Amniotic stem cell (primary cell): Measurements from ENCODE around the gene PLEKHF1.

Source experiments
- DNase-seq: peaks from one replicate; lab custom pipeline; 2025; lab: John Stamatoyannopoulos, UW

PLEKHF1 gene

DNA sequence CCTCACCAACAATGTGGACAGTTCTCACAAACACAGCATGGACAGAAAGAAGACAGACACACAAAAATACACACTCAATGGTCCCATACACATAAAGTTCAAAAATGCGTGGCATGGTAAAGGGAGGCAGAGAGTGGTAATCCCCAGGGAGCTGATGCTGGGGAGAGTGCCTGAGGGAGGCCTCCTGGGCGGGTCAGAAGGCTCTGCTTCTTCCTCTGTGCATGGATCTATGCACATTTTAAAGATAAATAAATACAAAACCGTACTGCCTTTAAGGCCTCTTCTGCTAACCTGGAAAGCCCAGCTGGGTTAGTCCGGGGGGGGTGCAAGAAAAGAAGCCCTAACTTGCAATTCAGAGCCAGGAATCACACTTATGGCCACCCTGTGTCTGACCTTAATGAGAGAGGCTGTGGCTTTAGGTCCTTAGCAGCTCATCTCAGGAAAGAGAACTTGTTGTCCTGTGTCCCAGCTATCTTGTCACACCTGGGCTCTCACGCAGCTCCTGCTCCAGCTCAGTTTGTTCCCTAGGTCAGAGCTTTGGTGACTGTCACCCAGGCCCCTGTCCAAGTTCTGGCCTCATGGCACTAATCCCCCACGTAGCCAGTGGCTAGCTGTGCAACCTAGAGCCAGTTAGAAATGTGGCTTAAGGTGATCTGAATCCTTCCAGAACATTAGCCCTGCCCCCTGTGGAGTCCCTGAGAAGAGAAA is 30.7 kb upstream of the PLEKHF1 start:
- DNase-seq = no peak

DNA sequence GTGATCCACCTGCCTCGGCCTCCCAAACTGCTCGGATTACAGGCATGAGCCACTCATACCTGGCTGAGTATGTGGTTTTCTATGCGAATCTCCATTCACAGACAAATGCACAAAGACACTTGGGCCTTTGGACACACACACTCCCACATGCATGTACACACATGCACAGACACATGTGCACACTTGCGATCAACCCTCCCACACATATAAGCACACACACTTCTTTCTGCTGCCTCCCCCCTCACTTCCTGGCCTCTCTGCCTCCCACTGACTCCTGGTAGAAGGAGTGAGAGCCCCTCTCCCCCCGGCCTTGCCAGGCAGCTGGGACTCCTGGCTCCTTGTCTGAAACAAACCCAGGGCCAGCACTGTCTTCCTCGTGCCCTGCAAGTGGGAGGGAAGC is 29.3 kb upstream of the PLEKHF1 start:
- no peak for DNase-seq

DNA sequence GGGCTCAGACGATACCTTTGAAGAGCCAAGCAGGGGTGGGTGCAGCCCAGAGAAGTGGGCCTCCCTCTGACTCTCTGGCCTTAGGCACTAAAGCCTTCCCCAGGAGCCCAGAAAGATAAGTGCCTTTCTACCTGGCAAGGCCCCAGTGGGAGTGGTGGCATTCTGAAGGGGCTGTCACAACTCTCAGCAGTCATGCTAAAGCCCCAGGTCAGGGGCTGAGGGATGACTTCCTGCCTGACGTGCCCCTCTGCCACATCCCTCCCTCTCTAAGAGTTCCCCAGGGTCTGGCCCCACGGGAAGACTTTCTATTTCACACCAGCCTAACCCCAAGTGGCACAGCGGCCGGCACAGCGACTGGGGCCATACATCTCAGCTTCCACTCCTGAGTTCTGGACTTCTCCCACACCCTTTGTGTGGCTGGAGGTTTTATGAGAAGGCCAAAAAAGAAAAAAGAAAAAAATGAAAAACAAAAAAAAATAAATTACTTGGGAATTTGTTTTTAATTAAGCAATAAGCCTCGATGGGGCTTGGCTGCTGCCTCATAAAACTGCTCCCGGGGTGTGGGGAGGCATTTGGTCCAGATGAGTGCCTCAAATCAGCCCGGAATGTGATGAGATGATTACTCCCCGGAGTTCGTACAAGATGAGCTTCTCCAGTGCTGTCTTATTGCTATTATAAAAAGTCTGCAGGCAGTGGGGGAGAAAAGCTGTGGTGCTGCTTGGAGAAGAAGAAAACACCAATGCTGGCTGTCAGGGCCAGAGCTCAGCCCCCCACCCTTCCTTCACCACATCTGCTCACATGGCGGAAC is 28.5 kb upstream of the PLEKHF1 start:
- DNase-seq = no peak

DNA sequence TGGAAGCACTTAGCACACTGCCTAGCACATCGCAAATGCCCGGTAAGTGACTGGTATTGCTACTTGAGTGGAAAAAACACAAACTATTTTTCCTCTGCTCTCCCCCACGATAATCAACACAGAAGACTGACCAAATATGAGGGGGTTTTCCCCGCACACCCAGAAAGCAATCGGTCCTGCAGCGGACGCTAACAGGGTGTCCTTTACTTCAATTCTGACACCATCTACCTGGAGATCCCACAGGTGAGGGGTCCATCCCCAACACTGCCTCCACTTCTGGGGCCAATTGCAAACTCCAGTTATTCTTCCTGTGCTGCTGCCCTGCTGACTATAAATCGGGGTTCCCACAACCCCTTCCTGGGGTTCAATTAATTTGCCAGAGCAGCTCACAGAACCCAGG is 26.2 kb upstream of the PLEKHF1 start:
- no peak for DNase-seq

DNA sequence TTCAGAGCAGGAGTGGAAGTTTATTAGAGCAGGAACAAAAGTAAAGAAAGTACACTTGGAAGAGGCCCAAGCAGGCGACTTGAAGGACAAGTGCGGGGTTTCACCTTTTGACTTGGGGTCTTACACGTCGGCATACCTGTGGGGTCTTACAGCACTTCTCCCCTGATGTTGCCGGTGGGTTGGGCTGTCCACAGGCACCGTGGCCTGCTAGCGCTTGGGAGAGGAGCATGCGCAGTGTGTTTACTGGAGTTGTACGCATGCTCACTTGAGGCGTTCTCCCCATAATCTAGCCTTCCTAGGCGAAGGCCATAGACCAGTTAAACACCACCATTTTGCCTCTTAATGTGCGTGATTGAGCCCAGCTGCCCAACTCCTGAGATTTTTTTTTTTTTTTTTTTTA is 25.0 kb upstream of the PLEKHF1 start:
- DNase-seq = no peak

DNA sequence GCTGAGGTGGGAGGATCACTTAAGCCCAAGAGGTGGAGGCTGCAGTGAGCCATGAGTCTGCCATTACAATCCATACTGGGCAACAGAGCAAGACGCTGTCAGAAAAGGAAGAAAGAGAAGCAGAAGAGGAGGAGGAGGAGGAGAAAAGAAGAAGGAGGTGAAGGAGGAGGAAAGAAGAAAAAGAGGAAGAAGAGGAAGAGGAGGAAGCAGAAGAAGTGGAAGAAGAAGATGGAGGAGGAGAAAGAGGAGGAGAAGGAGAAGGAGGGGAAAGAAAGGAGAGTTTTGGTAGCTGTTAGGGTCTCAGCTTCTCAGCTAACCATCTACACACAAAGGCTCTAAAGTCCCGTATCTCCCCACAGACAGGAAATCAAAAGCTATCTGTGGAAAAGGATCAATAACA is 23.7 kb upstream of the PLEKHF1 start:
- no peak for DNase-seq

DNA sequence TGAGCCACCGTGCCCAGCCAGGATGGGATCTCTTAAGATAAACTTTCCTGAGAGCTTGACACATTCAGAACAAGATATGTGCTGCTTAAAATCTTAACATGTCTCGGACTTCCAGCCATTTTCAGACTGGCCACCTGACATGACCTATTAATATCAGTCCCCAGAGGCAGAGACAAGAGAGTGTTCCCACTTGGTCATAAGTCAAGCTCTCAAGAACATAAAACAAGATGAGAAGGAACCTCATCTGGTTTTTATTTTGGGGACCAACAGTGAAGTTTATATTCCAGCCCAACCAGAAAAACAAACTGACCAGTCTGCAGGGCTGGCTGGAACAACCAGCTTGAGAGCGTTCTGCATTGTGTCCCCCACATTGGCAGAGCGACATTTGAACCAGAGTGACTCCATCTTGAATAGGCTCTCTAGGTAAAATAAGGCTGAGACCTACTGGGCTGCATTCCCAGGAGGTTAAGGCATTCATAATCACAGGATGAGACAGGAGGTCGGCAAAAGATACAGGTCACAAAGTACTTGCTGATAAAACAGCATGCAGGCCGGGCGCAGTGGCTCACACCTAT is 21.8 kb upstream of the PLEKHF1 start:
- no peak for DNase-seq

DNA sequence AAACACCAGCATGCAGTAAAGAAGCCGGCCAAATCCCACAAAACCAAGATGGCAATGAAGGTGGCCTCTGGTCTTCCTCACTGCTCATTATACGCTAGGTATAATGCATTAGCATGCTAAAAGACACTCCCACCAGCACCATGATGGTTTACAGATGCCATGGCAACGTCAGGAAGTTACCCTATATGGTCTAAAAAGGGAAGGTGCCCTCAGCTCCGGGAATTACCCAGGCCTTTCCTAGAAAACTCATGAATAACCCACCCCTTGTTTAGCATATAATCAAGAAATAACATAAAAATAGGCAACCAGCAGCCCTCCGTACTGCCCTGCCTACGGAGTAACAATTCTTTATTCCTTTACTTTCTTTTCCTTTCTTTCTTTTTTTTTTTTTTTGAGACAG is 21.1 kb upstream of the PLEKHF1 start:
- no peak for DNase-seq

DNA sequence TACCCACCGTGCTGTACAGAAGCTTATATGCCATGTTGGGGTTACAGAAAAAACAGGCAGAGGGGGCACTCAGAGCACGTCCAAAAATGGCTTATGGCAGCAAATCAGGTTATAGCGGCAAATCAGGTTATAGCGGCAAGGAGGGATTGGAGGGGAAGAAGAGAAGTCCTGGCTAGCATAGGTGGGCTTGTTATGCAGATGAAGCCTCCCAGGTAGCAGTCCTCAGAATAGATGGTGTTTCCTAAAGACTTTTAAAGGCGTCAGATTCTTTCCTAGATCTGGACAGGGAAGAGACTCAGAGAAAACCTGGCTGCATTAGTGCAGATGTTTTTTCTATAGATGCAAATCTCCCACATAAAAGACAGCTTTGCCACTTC is 19.8 kb upstream of the PLEKHF1 start:
- no peak for DNase-seq

DNA sequence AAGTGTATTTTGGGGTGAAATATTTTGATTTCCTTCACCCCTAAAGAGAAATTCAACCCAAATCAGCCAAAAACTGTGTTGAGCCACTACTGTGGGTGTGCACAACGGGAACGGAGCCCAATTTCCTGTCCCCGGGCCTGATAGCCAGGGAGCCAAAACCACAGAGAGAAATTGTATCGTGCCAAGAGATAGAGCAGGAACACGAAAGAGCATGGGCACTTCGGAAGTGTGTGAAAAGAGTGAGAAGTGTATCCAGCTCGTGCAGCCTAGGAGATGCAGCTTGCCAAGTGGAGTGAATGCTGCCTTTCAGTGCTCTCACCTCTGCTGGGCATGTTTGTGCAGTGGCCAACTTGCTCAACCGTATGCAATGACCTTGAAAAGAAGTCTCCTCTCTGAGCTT is 19.4 kb upstream of the PLEKHF1 start:
- DNase-seq = no peak

DNA sequence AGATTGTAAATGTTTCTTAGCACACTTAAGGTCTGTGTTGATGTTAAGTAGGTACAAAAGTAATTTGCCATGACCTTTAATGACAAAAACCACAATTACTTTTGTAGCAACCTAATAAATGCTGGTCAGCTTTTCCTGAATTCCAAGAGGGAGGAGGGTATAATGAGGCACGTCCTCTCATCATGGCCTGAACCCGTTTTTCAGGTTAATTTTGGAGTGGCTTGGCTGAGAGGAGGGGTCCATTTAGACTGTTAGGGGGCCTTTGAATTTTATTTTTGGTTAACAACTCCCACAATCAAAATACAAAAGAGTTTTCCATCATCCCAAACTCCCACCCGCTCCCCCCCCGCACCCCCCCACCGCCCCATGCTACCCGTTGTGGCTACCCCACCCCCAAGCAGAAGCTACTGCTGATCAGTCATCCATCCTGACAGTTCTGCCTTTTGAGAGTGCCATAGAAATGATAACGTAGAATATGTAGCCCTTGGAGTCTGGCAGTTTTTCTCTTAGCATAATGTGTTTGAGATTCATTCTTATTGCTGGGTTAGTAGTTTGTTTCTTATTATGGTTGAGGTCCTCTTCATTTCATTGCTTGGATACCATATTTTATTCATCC is 14.4 kb upstream of the PLEKHF1 start:
- no peak for DNase-seq

DNA sequence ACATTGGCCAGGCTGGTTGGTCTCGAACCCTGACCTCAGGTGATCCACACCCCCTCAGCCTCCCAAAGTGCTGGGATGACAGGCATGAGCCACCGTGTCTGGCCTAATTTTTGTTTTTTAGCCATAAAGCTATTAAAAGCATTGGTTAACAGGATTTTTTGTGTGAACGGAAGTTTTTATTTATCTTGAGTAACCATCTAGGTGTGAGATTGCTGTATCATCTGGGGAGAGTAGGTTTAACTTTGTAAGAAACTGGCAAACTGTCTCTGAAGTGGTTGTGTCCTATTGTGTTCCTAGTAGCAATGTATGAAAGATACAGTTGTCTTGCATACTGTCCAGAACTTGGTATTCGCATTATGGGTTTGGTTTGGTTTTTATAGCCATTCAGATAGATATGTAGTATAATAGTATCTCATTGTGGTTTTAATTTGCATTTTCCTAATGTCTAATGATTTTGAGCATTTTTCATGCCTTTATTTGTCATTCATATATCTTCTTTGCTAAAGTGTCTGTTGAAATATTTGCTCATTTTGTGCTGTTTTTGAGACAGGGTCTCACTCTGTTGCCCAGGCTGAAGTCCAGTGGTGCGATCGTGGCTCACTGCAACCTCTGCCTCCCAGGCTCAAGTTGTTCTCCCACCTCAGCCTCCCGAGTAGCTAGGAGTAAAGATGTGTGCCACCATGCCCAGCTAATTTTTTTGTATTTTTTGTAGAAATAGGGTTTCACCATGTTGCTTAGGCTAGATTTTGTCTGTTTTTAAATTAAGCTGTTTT is 13.5 kb upstream of the PLEKHF1 start:
- DNase-seq = no peak

DNA sequence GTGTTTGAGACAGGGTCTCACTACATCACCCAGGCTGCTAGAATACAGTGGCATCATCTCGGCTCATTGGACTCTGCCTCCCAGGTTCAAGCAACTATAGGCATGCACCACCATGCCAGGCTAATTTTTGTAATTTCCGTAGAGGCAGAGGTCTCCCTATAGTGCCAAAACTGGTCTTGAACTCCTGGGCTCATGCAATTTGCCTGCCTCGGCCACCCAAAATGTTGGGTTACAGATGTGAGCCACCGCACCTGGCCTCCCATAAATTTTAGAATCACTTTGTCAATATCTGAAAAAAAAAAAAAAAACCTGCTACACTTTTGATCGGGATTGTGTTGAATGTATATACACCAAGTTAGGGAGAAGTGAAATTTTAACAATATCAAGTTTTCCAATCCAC is 11.9 kb upstream of the PLEKHF1 start:
- no peak for DNase-seq

DNA sequence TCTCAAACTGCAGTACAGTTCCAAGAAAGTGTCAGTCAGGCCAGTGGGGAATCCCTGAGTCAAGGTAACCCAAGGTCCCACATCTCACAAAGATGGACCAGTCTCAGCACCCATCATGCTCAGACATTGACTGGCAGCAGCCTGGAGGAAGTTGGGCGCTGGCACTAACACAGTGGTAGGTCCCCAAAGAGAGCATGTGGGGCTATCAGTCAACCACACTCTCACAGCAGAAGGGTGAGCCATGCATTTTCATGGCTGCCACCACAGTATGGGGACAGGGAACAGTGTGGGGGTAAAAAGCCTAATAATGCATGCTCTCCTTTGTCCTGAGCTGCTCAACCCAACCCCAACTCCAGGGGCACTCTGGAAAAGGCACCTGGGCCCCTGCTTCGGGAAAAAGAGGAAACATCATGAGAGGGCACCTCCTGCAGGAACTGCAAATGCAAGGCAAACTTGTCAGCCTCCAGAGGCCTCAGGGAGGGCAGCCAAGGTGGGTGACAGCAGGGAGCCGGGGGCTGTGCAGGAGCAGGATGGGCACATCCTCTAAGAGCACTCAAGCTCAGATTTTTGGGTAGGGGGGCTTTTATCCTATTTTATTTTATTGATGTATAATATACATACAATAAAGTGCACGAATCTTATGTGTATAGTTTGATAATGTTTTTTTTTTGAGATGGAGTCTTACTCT is 9.5 kb upstream of the PLEKHF1 start:
- no peak for DNase-seq

DNA sequence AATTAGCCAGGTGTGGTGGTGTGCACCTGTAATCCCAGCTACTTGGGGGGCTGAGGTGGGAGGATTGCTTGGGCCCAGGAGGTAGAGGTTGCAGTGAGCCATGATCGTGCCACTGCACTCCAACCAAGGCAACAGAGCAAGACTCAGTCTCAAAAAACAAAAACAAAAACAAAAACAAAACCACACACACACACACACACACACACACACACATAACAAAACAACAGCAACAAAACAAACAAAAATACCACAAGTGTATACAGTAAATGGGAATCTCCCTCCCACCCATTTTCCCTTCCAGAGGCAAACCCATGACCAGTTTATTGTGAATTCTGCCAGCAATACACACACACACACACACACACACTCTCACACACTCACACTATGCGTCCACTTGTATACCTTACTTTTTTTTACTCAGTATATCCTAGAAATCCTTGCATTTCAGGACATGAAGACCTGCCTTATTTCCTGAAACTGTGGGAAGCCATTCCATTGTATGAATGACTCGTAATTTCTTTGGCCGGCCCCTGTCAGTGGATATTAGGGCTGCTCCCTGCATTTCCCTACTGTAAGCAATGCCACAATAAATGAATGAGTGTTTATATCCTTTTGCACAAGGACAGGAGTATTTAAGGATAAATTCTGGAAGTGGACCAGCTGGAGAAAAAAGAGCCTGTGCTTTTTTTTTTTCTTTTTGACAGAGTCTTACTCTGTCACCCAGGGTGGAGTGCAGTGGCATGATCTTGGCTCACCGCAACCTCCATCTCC is 6.9 kb upstream of the PLEKHF1 start:
- DNase-seq = no peak

DNA sequence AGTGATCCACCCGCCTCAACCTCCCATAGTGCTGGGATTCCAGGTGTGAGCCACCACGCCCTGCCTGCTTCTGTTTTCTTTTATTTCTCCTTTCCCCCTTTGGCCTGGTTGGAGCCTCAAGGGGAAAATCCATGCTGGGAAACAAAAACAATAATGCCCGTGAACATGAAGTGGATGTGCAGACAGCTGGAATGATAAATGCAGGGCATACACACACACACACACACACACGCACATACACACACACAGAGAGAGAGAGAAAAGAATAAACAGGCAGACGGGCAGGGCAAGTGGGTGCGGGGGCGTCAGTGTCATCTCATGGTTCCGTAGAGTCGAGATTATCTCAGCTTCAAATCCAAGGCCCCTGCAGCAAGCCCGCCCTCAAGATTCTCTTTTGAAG is 4.4 kb upstream of the PLEKHF1 start:
- DNase-seq = no peak

DNA sequence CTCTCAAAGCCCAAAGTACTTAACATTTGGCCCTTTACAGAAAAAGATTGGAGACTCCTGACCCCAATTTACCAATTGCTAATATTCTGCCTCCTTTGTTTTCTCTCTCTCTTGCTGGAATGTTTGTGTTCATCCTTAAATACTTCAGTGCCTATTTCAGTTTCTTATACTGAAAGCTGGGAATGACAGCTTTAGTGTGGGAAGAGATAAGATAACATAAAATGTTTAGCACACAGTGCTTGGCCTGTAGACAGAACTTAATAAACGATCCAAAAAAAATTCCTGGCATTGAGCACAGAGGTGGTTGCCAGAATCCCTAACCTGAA is 3.0 kb upstream of the PLEKHF1 start:
- no peak for DNase-seq

DNA sequence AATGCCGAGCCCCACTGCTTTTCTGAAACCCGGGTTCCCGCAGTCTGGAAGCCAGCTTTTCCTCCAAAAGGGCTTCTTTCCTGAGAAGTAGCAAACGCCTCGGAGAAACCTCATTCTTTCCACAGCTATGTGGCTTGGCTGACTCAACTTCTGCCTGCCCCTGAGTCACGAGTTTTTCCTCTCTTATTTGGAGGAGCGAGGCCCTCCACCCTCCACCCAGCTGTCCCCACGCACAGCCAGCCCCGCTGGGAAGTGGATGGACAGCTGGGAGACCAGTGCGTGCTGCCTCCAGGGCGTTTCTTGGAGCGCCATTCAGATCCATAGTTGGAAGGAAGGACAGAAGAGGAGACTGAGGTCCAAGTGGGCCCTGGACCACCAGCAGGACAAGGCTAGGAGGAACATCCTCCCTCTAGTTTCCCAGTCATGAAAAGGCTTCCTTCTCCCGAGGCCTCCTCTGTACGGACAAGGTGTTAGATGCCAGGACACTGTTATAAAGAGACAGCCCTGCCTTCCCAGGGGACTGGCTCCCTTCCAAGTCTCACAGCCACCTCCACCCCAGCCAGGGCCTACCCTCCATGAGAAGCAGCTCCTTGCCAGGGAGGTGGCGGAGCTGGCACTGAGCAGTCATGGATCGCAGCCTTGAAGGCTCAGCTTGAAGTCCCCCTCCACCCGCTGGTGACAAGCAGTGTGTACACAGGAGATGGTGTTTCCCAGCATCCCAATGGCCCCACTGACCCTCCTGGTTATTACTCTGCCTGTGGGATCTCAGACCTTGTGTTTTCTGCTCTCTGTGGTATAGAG is 2.5 kb upstream of the PLEKHF1 start:
- peak; percentile 96 for DNase-seq

DNA sequence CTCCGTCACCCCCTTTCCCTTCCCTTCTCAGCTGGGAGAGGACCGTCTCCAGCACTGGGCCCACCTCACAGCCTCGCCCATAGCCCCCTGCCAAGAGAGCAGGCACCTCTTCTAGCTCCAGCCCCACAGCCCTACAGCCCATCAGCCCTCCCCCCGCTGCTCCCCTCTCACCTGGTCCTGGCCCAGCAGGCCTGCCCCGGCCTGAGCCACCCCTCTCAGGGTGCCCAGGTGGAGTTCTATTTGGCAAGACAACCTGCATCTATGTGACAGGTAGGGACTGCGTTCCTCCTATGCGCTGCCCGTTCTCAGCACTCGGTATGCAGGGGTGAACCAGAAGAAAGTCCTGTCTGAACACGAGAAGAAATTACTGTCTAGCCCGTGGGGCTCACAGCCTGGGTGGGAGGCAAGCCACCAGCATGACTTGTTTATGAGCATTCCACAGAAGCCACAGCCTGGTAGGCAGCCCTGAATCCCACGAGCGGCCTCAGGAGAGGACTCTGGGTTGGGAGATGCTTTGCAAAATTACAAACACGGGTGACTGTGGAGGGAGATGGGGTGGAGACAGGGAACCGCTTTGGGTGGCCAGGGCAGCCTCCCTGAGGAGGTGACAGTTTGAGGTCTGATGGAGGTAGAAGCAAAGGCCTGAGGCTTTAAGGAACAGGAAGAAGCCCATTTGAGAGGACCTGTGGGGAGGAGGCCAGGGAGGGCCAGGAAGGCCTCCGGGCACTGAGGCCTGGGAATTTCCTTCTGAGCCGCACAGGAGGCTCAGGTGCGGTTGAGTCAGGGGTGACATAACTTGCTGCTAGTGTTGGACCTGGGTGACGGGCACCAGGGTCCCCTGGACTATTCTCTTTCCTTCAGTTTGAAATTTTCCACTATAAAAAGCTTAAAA is 1.2 kb upstream of the PLEKHF1 start:
- DNase-seq = no peak
